A549 (cell line): ENCODE results near the gene MAGI2. TPM values are rescaled to one million over a fixed set of nuclear protein-coding genes. Genes with fewer than 3 reads are reported as not detected.

ENCODE experiments used
- ATAC-seq, 2 experiments: fragments of 200-7000 bp in 1 of 2; fragments of >200 bp in 1 of 2; cut with Nextera tagmentation in 1 of 2; cut with Tn5 transposase in 1 of 2; 3 replicates each; pipeline versions ENCODE4 v1.8.0 to v1.9.1; 2018 to 2020; ENCODE audit warnings: mild to moderate bottlenecking in 1 of 2, moderate library complexity in 1 of 2
- CTCF ChIA-PET: fragments of 300-600 bp; sonication (Branson Sonifier 250); formaldehyde crosslinking; extraction: SDS; loops from one replicate; lab custom pipeline; 2021; ENCODE audit warnings: antibody characterized with exemption, inconsistent platforms; lab: Yijun Ruan, JAX
- POLR2A ChIA-PET: fragments of 350-600 bp; formaldehyde crosslinking; extraction: SDS; loops from one replicate; lab custom pipeline; 2021; ENCODE audit warnings: antibody characterized with exemption, inconsistent platforms; lab: Yijun Ruan, JAX
- DNase-seq, 2 experiments: peaks; one replicate each; pipeline versions ENCODE4 v3.0.0 to v3.0.0-alpha.2; 2011 to 2016; ENCODE audit warnings: low read depth in 1 of 2, low spot score in 1 of 2
- FAIRE-seq: peaks from 2 replicates; lab custom pipeline; 2011; peaks lifted over from hg19 to GRCh38; lab: Jason Lieb, UNC
- H3K27ac ChIP-seq, 2 experiments: fragments of >200 bp; sonication (Bioruptor Twin); formaldehyde crosslinking; 3 replicates each; pipeline ENCODE4 v1.5.1; 2016 to 2017
- H3K4me1 ChIP-seq: fragments of >200 bp; sonication (Bioruptor Twin); formaldehyde crosslinking; 3 replicates; pipeline ENCODE4 v1.6.1; 2016
- H3K4me2 ChIP-seq: fragments of >200 bp; sonication (Bioruptor Twin); formaldehyde crosslinking; 3 replicates; pipeline ENCODE4 v1.6.1; 2016
- H3K4me3 ChIP-seq: fragments of >200 bp; sonication (Bioruptor Twin); formaldehyde crosslinking; 3 replicates; pipeline ENCODE4 v1.5.1; 2016
- H3K9me3 ChIP-seq: fragments of >200 bp; sonication (Bioruptor Twin); formaldehyde crosslinking; 3 replicates; pipeline ENCODE4 v1.6.1; 2016
- BCL3 ChIP-seq: fragments of >200 bp; sonication (Bioruptor Twin); formaldehyde crosslinking; IDR thresholded peaks from 3 replicates; pipeline ENCODE4 v1.6.1; 2016
- BHLHE40 ChIP-seq: IDR thresholded peaks from 2 replicates; pipeline ENCODE4 v1.6.1; 2012; ENCODE audit warnings: low read depth, low read length, inconsistent platforms
- CBX2 ChIP-seq: fragments of 200-600 bp; sonication (generic); IDR thresholded peaks from 2 replicates; pipeline ENCODE4 v1.6.1; 2016; ENCODE audit warnings: low read depth, mild to moderate bottlenecking, borderline replicate concordance
- CBX8 ChIP-seq: fragments of 200-600 bp; sonication (generic); IDR thresholded peaks from 2 replicates; pipeline ENCODE4 v1.6.1; 2016
- CEBPB ChIP-seq, 2 experiments: fragments of >200 bp in 1 of 2; sonication (Bioruptor Twin) in 1 of 2; formaldehyde crosslinking in 1 of 2; IDR thresholded peaks; 2 replicates each; pipeline ENCODE4 v1.6.1; 2012 to 2016
- CHD2 ChIP-seq: fragments of 150-350 bp; IDR thresholded peaks from 2 replicates; pipeline ENCODE4 v1.6.1; 2014; ENCODE audit warnings: low read length; ENCODE audit not compliant: partially characterized antibody
- CHD4 ChIP-seq: fragments of 200-600 bp; sonication (generic); IDR thresholded peaks from 2 replicates; pipeline ENCODE4 v1.6.1; 2016; ENCODE audit warnings: antibody characterized with exemption, mild to moderate bottlenecking, borderline replicate concordance
- EHF ChIP-seq: fragments of 250-450 bp; sonication (Bioruptor Pico); IDR thresholded peaks from 2 replicates; pipeline ENCODE4 v1.5.0; 2020; ENCODE audit warnings: mild to moderate bottlenecking
- EHMT2 ChIP-seq: fragments of 200-600 bp; sonication (generic); IDR thresholded peaks from 2 replicates; pipeline ENCODE4 v1.6.1; 2016; ENCODE audit warnings: antibody characterized with exemption, low read depth, mild to moderate bottlenecking, moderate library complexity
- EP300 ChIP-seq, 2 experiments: fragments of >200 bp; sonication (Bioruptor Twin); formaldehyde crosslinking; IDR thresholded peaks; 2 replicates in 1 of 2; 3 replicates in 1 of 2; pipeline ENCODE4 v1.6.1; 2016 to 2017
- GATA3 ChIP-seq: IDR thresholded peaks from 2 replicates; pipeline ENCODE4 v1.6.1; 2012; ENCODE audit warnings: borderline replicate concordance
- HES2 ChIP-seq: fragments of >200 bp; sonication (Bioruptor Twin); formaldehyde crosslinking; IDR thresholded peaks from 2 replicates; pipeline ENCODE4 v1.6.1; 2016
- HOXA7 ChIP-seq: fragments of 250-450 bp; sonication (Bioruptor Pico); IDR thresholded peaks from 2 replicates; pipeline ENCODE4 v1.5.0; 2020; ENCODE audit warnings: mild to moderate bottlenecking, moderate library complexity
- HOXB5 ChIP-seq: fragments of 250-450 bp; sonication (Bioruptor Pico); IDR thresholded peaks from 2 replicates; pipeline ENCODE4 v1.5.0; 2020; ENCODE audit warnings: mild to moderate bottlenecking, moderate library complexity
- KDM1A ChIP-seq: fragments of 200-600 bp; sonication (generic); IDR thresholded peaks from 2 replicates; pipeline ENCODE4 v1.6.1; 2016; ENCODE audit warnings: low read depth, mild to moderate bottlenecking
- MAFK ChIP-seq: fragments of 450-650 bp; IDR thresholded peaks from 2 replicates; pipeline ENCODE4 v1.6.1; 2014; ENCODE audit not compliant: partially characterized antibody
- MAZ ChIP-seq: fragments of 150-350 bp; IDR thresholded peaks from 2 replicates; pipeline ENCODE4 v1.6.1; 2014; ENCODE audit warnings: antibody characterized with exemption, low read depth, low read length, borderline replicate concordance
- NFE2L2 ChIP-seq: fragments of 150-350 bp; conservative IDR thresholded peaks from 2 replicates; pipeline ENCODE4 v1.6.1; 2014; ENCODE audit warnings: low read length
- NR3C1 ChIP-seq: fragments of >200 bp; sonication (Bioruptor Twin); formaldehyde crosslinking; IDR thresholded peaks from 3 replicates; pipeline ENCODE4 v1.6.1; 2017
- POLR2AphosphoS2 ChIP-seq: conservative IDR thresholded peaks from 2 replicates; pipeline ENCODE4 v1.6.1; 2012; ENCODE audit warnings: low read length, improper control_type of control experiment, inconsistent platforms
- RNF2 ChIP-seq: fragments of 200-600 bp; sonication (generic); IDR thresholded peaks from 2 replicates; pipeline ENCODE4 v1.6.1; 2016; ENCODE audit warnings: low read depth, mild to moderate bottlenecking, antibody characterized with exemption, moderate library complexity, borderline replicate concordance
- SREBF2 ChIP-seq: fragments of 450-650 bp; IDR thresholded peaks from 2 replicates; pipeline ENCODE4 v1.6.1; 2014; ENCODE audit warnings: mild to moderate bottlenecking, moderate library complexity
- TP53 ChIP-seq: fragments of 250-450 bp; sonication (Bioruptor Pico); IDR thresholded peaks from 2 replicates; pipeline ENCODE4 v1.5.0; 2021; ENCODE audit warnings: mild to moderate bottlenecking, moderate library complexity
- WGBS: methylation state at CpG from one replicate; pipeline ENCODE4 v1.1.6; 2017; ENCODE audit errors: missing lambda C conversion rate; 5-methylcytosine and 5-hydroxymethylcytosine counted together
- polyA plus RNA-seq, 4 experiments: library from polyadenylated mRNA; depleted of rRNA in 3 of 4; stranded (reverse); fragments of >200 nt; fragmentation: RNase III in 1 of 4; extraction: RNeasy Plus Mini Kit Qiagen cat#74134 plus additional on column Dnase treatment in 1 of 4; gene quantifications; 2 replicates in 3 of 4; 3 replicates in 1 of 4; pipeline ENCODE4 v1.2.3, GENCODE V29; 2011 to 2017
- TF ChIP-seq, protein P1 (sequence below): fragments of 150-350 bp; IDR thresholded peaks from 2 replicates; pipeline ENCODE4 v1.6.1; 2014; ENCODE audit warnings: low read depth, mild to moderate bottlenecking, low read length
- TF ChIP-seq, protein P2 (sequence below): IDR thresholded peaks from 2 replicates; pipeline ENCODE4 v1.6.1; 2012; ENCODE audit warnings: low read depth, borderline replicate concordance

Gene MAGI2
- polyA plus RNA-seq, 2 of the 4 experiments (the other 2 are of a cell fraction): 0.48 to 0.81 TPM

GRCh38 chr7:78198756-78199155 lies 1254.7 kb downstream of the MAGI2 start:
- CTCF ChIA-PET: interaction anchor here (0.9 kb wide), 1 partner anchor 9 kb away, joined by 3 read pairs; no protein-coding TSS in a partner anchor
- FAIRE-seq (no peak), ATAC-seq (no peak), DNase-seq (no peak)
- H3K9me3 ChIP-seq: no peaks in the 10 kb centered on the region
- TF ChIP-seq HOXA7 (CRISPR knock-in tag): no peak
- TF ChIP-seq, protein P1, sequence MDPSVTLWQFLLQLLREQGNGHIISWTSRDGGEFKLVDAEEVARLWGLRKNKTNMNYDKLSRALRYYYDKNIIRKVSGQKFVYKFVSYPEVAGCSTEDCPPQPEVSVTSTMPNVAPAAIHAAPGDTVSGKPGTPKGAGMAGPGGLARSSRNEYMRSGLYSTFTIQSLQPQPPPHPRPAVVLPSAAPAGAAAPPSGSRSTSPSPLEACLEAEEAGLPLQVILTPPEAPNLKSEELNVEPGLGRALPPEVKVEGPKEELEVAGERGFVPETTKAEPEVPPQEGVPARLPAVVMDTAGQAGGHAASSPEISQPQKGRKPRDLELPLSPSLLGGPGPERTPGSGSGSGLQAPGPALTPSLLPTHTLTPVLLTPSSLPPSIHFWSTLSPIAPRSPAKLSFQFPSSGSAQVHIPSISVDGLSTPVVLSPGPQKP: no peak
- 64% methylated on average over 3 of the region's 3 CpGs for WGBS
- no peak overlapping the region for H3K4me3 ChIP-seq
- H3K27ac ChIP-seq: no peak overlapping the region
- no peaks in the 10 kb centered on the region for H3K4me1 ChIP-seq
- POLR2A ChIA-PET: no interaction called here
- no peak overlapping the region for H3K4me2 ChIP-seq

- ChIA-PET POLR2A (no interaction called here), CTCF (no interaction called here)
- no peak for FAIRE-seq
- Histone ChIP-seq H3K9me3 (no peaks in the 10 kb centered on the region), H3K27ac (no peak overlapping the region), H3K4me3 (no peak overlapping the region), H3K4me1 (no peaks in the 10 kb centered on the region), H3K4me2 (no peak overlapping the region)
- no peak for ATAC-seq
- TF ChIP-seq GATA3: no peak
- no peak for TF ChIP-seq RNF2
- no peak for TF ChIP-seq SREBF2
- TF ChIP-seq HOXB5: no peak
- TF ChIP-seq MAFK: no peak
- no peak for TF ChIP-seq KDM1A
- no peak for TF ChIP-seq CEBPB (IDR thresholded peaks at IDR 0.05)
- no peak for TF ChIP-seq BCL3
- no peak for TF ChIP-seq MAZ
- no peak for TF ChIP-seq HES2
- TF ChIP-seq BHLHE40: no peak
- no peak for TF ChIP-seq EP300 (IDR thresholded peaks at IDR 0.05)
- no peak for TF ChIP-seq CBX2
- DNase-seq: no peak
- 0% methylated on average over 1 of the region's 1 CpG for WGBS
Measured at GRCh38 chr7:78197447-78197846, 1256.0 kb downstream of the MAGI2 start.

DNA sequence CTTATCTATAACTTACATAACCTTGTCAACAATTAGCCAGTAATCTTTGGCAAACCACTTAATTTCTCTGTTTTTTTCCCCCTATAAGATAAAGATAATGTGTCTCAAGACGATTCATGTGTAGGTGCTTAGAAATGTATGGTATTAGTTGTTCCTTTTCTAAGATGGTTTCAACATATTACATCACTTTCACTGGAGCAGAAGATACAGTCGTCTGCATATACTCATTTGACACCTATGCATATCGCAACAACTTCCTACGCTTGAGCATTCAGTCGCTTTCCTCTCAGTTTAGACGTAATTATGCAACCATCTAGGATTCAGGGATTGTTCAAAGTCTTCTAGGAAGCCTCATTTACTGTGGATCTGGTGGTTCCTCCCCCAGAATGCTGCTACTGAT lies 1258.2 kb downstream of the MAGI2 start:
- WGBS: 42% methylated on average over 6 of the region's 6 CpGs

DNA sequence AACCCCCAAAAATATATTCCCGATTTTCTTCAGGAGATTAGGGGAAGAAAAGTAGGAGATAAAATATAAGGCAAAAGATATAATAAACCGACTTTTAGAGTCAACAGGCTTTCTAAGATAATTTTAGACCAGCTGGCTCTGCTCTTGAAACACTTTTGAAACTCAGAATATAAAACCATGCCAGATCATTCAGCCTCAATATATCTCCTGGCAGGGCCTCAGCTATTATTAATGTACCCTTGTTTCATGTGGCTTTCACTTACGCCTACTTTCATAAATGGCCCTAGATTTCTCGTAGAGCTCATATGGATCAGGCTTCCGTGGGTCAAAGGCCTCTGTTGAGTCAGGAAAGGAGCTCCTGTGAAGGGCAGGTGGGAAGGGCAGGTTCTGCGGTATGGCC lies 1258.9 kb downstream of the MAGI2 start:
- WGBS: 17% methylated on average over 6 of the region's 6 CpGs
- no peak for FAIRE-seq
- POLR2A ChIA-PET: no interaction called here

More for the DNA sequence above, 1258.2 kb downstream of the MAGI2 start:
- no peaks in the 10 kb centered on the region for H3K4me1 ChIP-seq
- H3K4me3 ChIP-seq: no peak overlapping the region
- FAIRE-seq (no peak), DNase-seq (no peak), ATAC-seq (no peak)
- no peaks in the 10 kb centered on the region for H3K9me3 ChIP-seq
- POLR2A ChIA-PET: no interaction called here
- CTCF ChIA-PET: interaction anchor here (0.5 kb wide), 1 partner anchor 189 kb away, joined by 3 read pairs; no protein-coding TSS in a partner anchor
- TF ChIP-seq, protein P2, sequence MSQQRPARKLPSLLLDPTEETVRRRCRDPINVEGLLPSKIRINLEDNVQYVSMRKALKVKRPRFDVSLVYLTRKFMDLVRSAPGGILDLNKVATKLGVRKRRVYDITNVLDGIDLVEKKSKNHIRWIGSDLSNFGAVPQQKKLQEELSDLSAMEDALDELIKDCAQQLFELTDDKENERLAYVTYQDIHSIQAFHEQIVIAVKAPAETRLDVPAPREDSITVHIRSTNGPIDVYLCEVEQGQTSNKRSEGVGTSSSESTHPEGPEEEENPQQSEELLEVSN: no peak
- H3K27ac ChIP-seq: no peak overlapping the region
- no peak overlapping the region for H3K4me2 ChIP-seq

More for the DNA sequence above, 1258.9 kb downstream of the MAGI2 start:
- no peak overlapping the region for H3K4me2 ChIP-seq
- H3K27ac ChIP-seq: no peak overlapping the region
- CTCF ChIA-PET: interaction anchor here (0.5 kb wide), 1 partner anchor 190 kb away, joined by 3 read pairs; no protein-coding TSS in a partner anchor
- no peaks in the 10 kb centered on the region for H3K4me1 ChIP-seq
- H3K9me3 ChIP-seq: no peaks in the 10 kb centered on the region
- ATAC-seq: no peak
- DNase-seq: no peak
- TF ChIP-seq EHF (no peak), POLR2AphosphoS2 (no peak), CBX8 (no peak), NR3C1 (no peak), MAFK (no peak), CHD4 (no peak), CHD2 (no peak), NFE2L2 (no peak), KDM1A (no peak), GATA3 (no peak), CBX2 (no peak), EHMT2 (no peak), BHLHE40 (no peak), TP53 (no peak)
- H3K4me3 ChIP-seq: no peak overlapping the region
